Measurements from ENCODE around the gene SPECC1L.

The SPECC1L gene

DNA sequence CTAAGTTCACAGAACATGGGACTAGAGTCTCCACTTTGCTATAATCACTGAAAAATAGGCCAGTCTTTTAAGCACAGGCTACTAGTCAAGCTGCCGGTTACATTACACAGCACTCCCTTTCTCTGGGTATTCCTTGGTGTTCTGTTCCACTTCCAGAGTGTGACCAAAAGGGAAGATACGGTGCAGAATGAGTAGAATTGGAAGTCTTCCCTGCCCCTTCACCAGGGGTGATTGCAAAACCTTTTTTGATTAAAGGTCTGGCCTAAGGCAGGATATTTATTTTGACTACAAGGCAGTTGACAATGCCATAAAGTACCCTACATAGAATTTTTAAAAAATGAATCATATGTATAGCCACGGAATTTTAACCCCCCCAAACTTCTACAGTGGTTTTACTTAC is 97.2 kb downstream of the SPECC1L start:
- no peak for DNase-seq

DNA sequence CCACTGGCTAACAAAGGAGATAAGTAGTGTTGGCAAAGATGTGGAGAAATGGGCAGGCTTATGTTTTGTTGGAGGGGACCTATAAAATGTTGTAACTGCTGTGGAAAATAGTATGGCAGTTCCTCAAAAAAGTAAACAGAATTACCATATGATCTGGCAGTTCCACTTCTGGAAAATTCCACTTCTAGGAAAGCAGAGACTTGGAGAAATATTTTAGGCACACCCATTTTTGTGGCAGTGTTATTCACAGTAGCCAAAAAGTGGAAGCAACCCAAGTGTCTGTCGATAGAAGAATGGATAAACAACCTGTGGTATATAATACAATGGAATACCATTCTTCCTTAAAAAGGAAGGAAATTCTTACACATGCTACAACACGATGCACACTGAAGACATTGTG is 99.8 kb downstream of the SPECC1L start:
- no peak for DNase-seq

- no peak for DNase-seq
These were observed 105.4 kb downstream of the SPECC1L start for GRCh38 chr22:24376002-24376401.

GRCh38 chr22:24376586-24376985 is 106.0 kb downstream of the SPECC1L start:
- DNase-seq, result no peak

DNA sequence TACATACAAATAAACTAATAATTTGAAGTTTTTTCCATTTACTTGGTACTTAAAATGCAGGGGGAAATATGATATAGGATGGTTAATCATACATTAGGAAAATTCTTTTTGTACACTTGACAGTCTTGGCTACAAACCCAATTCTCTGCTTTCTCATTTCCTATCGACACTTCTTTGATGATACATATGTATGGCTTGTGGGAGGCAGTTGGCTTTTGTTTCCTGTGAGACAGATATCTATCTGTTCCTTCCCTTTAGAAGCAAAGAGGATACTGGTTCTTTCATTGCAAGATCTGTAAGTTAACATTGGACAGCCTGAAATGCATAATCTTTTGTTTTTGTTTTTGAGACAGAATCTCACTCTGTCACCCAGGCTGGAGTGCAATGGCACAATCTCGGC is 108.9 kb downstream of the SPECC1L start:
- DNase-seq, result no peak

DNA sequence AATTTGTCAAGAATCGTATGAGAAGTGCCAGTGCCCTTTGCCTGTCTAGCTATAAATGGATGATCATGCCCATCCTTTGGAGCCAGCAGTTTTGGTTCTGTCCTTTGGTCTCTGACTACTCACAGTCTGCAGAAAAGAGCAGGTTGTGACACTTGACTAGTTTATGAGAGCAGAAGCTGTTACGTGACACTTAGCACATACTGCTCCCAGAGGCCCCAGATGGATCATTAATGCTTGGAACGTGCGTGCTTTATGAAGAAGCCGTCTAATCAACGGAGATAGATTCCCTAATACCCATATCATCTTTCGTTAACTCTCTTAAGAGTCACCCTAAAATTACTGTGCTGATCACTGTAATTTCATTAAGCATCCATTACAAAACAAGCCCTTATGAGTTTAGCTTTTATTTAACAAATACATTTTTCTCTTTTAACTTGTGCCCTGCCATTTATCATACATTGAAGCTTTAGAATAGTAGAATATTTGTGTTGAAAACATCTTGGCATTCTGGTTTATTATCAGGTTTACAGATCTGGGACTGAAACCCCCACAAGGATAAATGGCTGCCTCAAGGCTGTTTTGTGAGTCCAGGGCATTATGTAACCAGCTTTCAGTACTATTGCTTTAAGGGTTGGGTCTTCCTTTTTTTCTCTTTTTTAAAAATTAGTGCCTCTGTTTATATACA is 109.7 kb downstream of the SPECC1L start:
- DNase-seq, result no peak

GRCh38 chr22:24380905-24381230 is 110.2 kb downstream of the SPECC1L start:
- DNase-seq, result no peak

DNA sequence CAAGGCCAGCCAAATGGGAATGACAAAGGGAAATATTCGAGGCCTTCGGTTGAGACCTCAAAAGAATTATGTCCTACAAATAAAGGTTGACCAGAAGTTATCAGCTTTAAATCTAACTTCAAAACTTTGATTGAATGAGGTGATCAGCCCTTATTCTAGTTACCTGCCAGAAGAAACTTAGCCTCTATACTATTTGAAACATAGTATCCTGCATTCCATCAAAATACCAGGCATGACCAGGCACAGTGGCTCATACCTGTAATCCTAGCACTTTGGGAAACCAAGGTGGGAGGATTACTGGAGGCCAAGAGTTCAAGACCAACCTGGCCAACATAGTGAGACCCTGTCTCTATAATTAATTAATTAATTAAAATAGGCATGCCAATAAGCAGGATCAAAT is 112.4 kb downstream of the SPECC1L start:
- DNase-seq, result no peak

DNA sequence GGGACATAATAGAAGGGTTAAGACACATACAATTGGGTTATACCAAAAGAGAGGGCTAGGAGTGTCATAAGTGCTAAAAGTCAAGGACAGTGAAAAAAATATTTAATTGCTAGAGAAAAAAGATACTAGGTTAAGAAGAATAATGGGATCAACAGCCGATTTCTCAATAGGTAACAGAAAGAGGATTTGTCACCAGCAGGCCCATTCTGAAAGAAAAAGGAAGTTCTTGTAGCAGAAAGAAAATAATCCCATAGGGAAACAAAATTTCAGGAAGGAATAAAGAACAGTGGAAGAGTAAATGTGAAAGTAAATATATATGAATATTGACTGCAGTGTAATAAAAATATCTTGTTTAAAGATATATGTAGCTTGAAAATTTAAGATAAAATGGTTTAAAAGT is 113.5 kb downstream of the SPECC1L start:
- no peak for DNase-seq

- no peak for DNase-seq
These were observed 116.4 kb downstream of the SPECC1L start for GRCh38 chr22:24386937-24387471.

GRCh38 chr22:24389680-24390079 is 119.0 kb downstream of the SPECC1L start:
- no peak for DNase-seq

GRCh38 chr22:24390156-24390555 is 119.5 kb downstream of the SPECC1L start:
- DNase-seq, result no peak

DNA sequence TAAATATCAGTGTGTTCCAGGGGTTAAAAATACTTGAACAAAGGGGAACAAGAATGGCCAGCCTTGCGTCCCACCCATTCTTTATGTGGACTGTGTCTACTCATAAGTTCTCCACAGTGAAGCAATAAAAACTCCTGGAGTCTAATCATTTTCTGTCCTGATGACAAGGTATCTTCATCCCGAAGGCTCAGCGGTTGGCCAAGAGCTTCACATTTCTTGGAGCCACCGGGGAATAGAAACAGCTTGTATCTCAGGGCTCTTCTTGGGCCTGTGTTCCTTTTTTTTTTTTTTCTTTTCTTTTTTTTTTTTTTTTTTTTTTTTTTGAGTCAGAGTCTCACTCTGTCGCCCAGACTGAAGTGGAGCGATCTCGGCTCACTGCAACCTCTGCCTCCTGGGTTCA is 119.9 kb downstream of the SPECC1L start:
- no peak for DNase-seq

DNA sequence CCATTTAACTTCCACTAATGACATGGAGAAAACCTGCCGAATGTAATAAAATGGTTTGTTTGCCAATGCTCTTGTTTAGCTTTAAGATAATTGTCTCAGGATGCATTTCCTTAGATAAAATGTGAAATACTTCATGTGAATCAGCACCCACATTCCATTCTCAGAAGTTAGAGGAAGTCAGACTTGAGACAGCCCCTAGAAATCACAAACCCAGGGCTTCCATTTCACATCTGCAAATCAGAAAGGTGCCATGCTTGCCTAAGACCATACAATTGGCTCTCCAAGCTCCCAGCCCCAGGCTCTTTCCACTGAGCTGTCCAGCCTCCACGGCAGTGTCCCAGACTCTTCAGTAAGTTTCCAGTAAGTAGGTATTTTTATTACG is 121.2 kb downstream of the SPECC1L start:
- DNase-seq, result no peak

GRCh38 chr22:24392218-24392931 is 121.7 kb downstream of the SPECC1L start:
- no peak for DNase-seq

DNA sequence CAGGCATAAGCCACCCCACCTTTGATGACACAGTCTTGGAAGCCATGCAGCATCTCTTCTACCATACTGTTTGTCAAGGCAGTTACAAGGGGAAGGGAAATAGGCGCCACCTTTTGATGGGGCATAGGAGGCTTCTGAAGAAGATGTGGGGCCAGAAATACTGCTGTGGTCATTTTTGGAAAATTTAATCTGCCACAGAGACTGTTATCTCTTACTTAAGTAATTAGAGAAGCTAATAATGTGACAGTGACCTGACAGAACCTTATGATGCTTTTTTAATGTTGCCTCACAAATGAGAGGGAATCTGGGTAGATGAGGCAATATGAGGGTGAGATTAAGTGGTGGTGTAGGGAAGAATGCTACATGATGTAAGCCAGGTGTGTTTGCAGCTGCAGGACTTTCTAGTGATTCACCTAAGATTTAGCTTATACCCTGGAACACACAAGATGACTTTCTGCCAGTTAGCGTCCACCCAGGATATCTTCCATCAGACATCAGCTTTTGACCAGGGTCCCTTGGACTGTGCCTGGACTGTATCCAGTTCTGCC is 122.5 kb downstream of the SPECC1L start:
- DNase-seq, result no peak

GRCh38 chr22:24393848-24394247 is 123.2 kb downstream of the SPECC1L start:
- no peak for DNase-seq

GRCh38 chr22:24394254-24394653 is 123.6 kb downstream of the SPECC1L start:
- DNase-seq, result no peak

DNA sequence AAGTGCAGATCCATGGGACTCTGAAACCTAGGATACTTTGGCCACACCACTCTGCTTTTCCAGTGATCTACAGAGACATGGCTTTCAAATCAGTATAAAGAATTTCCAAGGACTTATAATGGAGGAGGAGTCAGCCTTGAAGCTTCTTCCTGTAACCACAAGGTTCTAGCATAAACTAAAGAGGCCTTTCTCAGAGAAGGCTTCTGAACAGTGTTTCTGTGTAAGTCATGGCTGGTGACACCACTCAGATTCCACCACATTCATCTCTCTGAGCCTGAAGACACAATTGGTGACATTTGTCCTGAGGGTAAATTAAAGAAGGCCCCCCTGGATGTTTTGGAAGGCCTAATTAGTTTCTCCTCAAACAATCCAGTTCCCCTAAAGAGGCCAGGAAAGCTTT is 127.8 kb downstream of the SPECC1L start:
- no peak for DNase-seq

DNA sequence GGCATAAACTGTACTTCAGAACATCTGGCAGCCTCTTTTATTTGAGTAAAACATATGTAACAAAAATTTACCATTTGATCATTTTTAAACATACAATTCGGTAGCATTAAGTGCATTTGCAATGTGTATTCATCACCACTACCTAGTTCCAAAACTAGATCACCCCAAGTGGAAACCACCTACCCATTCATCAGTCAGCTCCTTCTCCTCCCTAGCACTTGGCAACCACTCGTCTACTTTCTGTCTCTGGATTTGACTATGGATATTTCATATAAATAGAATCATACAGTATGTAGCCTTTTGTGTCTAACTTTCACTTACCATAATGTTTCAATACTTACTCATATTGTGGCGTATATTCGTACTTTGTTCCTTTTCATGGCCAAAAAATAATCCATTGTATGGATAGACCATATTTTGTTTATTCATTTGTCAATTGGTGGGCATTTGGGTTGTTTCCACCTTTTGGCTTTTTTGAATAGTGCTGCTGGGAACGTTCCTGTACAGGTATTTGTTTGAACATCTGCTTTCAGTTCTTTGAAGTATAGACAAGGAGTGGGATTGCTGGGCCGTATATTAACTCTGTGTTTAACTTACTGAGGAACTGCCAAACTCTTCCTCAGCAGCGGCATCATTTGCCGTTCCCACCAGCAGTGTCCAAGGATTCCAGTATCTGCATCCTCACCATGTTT is 129.5 kb downstream of the SPECC1L start:
- DNase-seq, result no peak

DNA sequence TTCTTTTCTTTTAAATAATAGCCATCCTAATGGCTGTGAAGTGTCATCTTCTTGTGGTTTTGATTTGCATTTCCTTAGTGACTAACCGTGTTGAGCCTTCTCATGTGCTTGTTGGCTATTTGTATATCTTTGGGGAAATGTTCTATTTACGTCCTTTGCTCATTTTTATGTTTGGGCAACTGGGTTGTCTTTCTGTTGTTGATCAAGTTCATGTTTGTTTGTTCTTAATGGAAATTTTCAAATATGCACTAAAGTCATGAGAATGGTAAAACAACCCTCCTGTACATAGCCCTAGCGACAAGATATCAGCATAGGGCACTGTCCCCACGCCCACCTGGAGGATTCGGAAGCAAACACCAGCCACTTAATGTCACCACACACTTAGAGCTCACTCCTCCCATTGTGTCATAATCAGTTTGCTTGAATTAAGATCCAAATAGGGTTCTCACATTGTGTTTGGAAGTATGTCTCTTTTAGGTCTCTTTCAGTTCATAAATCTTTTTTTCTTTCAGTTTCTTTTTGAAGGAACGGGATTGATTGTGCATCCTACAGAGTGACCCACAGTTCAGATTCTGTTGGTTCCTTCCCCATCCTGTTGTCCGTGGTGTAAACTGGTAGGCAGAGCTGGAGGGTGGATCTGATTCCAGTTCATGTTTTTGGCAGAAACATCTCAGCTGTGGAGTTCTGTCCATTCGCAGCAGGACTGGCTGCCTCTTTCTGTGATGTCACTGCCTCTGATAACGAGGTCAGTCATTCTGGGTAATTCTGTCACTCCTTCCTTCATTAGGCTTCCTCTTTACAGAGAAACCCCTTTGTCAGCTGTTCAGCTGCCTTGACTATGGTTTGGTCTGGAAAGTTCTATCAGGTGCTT is 130.3 kb downstream of the SPECC1L start:
- DNase-seq, result no peak

DNA sequence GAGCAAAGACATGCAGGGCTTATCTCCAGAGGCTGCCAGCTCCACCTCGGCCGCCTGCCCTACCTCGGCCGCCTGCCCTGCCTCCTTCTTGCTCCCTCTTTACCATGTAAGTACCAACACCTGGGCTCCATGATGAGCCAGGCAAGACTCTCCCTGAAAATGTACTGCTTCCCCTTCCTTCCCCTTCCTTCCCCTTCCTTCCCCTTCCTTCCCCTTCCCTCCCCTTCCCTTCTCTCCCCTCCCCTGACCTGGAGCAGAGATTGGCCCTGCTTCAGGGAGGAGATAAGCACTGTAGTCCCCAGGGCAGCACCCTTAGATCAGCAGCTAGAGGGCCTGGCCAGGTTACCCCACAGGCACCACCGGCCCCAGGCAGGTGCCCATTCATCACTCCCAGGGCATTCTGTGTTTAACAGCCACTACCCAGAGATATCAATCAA is 131.3 kb downstream of the SPECC1L start:
- DNase-seq, result no peak

All from effector CD4-positive, alpha-beta T cell (primary cell).